KMS-11 (cell line): ENCODE measurements around the gene SPATC1L.

Experiments
- H2AFZ ChIP-seq: fragments of 200-600 bp; sonication (generic); 2 replicates; pipeline ENCODE4 v1.6.1; 2016; ENCODE audit warnings: antibody characterized with exemption, mixed run types, low read depth
- H3K27ac ChIP-seq: fragments of 200-600 bp; sonication (generic); 2 replicates; pipeline ENCODE4 v1.6.1; 2016; ENCODE audit warnings: mild to moderate bottlenecking, mixed run types
- H3K27me3 ChIP-seq: fragments of 200-600 bp; sonication (generic); 2 replicates; pipeline ENCODE4 v1.6.1; 2017; ENCODE audit warnings: mild to moderate bottlenecking, low read depth, mixed run types, moderate library complexity; ENCODE audit not compliant: insufficient read depth
- H3K36me3 ChIP-seq: fragments of 200-600 bp; sonication (generic); 2 replicates; pipeline ENCODE4 v1.6.1; 2017; ENCODE audit warnings: mild to moderate bottlenecking, mixed run types; ENCODE audit not compliant: insufficient read depth
- H3K4me1 ChIP-seq: fragments of 200-600 bp; sonication (generic); 2 replicates; pipeline ENCODE4 v1.6.1; 2016; ENCODE audit warnings: mild to moderate bottlenecking, low read depth, mixed run types; ENCODE audit not compliant: poor library complexity, severe bottlenecking
- H3K4me2 ChIP-seq: fragments of 200-600 bp; sonication (generic); 2 replicates; pipeline ENCODE4 v1.7.0; 2016; ENCODE audit warnings: mild to moderate bottlenecking, mixed run types
- H3K4me3 ChIP-seq: fragments of 200-600 bp; sonication (generic); IDR thresholded peaks from 2 replicates; pipeline ENCODE4 v1.6.1; 2017; ENCODE audit warnings: low read depth, low read length, mixed read lengths; ENCODE audit not compliant: insufficient read depth
- H3K79me2 ChIP-seq: fragments of 200-600 bp; sonication (generic); 2 replicates; pipeline ENCODE4 v1.6.1; 2016; ENCODE audit warnings: low read depth, mixed run types; ENCODE audit not compliant: insufficient read depth
- H3K9ac ChIP-seq: fragments of 200-600 bp; sonication (generic); 2 replicates; pipeline ENCODE4 v1.6.1; 2016; ENCODE audit warnings: mild to moderate bottlenecking, mixed run types
- H4K20me1 ChIP-seq: fragments of 200-600 bp; sonication (generic); 2 replicates; pipeline ENCODE4 v1.6.1; 2016; ENCODE audit warnings: mild to moderate bottlenecking, mixed run types; ENCODE audit not compliant: insufficient read depth
- CTCF ChIP-seq: fragments of 200-600 bp; sonication (generic); conservative IDR thresholded peaks from 2 replicates; pipeline ENCODE4 v1.6.1; 2017; ENCODE audit warnings: low read depth, mild to moderate bottlenecking, antibody characterized with exemption, low read length, moderate library complexity, mixed read lengths

The SPATC1L gene

GRCh38 chr21:46153247-46154154, 30.8 kb downstream of the SPATC1L start:
- Histone ChIP-seq H4K20me1 (no peaks in the 10 kb centered on the region), H3K27ac (no peak overlapping the region), H3K27me3 (no peaks in the 10 kb centered on the region), H3K4me3 (no peak overlapping the region), H3K36me3 (no peaks in the 10 kb centered on the region), H3K4me1 (no peaks in the 10 kb centered on the region), H3K79me2 (no peaks in the 10 kb centered on the region), H3K9ac (no peak overlapping the region), H2AFZ (no peak overlapping the region), H3K4me2 (no peak overlapping the region)
- peak; percentile 48 for TF ChIP-seq CTCF

- no peak overlapping the region for H2AFZ ChIP-seq
- H3K79me2 ChIP-seq, result no peaks in the 10 kb centered on the region
- no peak for TF ChIP-seq CTCF
- no peaks in the 10 kb centered on the region for H3K27me3 ChIP-seq
- H3K27ac ChIP-seq, result no peak overlapping the region
- no peaks in the 10 kb centered on the region for H3K4me1 ChIP-seq
- H3K4me2 ChIP-seq, result no peak overlapping the region
- H3K4me3 ChIP-seq, result no peak overlapping the region
- no peaks in the 10 kb centered on the region for H3K36me3 ChIP-seq
- H4K20me1 ChIP-seq, result no peaks in the 10 kb centered on the region
- H3K9ac ChIP-seq, result no peak overlapping the region
Measured at GRCh38 chr21:46152927-46153246, 31.4 kb downstream of the SPATC1L start.

- Histone ChIP-seq H3K36me3 (no peaks in the 10 kb centered on the region), H2AFZ (no peak overlapping the region), H3K4me3 (no peak overlapping the region), H4K20me1 (no peaks in the 10 kb centered on the region), H3K79me2 (no peaks in the 10 kb centered on the region), H3K27ac (no peak overlapping the region), H3K9ac (no peak overlapping the region), H3K27me3 (no peaks in the 10 kb centered on the region), H3K4me1 (no peaks in the 10 kb centered on the region), H3K4me2 (no peak overlapping the region)
- TF ChIP-seq CTCF, result no peak
Measured at GRCh38 chr21:46151989-46152926, 32.0 kb downstream of the SPATC1L start.

- Histone ChIP-seq H3K36me3 (no peaks in the 10 kb centered on the region), H3K4me3 (no peak overlapping the region), H3K4me1 (no peaks in the 10 kb centered on the region), H3K27ac (no peak overlapping the region), H3K9ac (no peak overlapping the region), H4K20me1 (no peaks in the 10 kb centered on the region), H2AFZ (no peak overlapping the region), H3K4me2 (no peak overlapping the region), H3K79me2 (no peaks in the 10 kb centered on the region), H3K27me3 (no peaks in the 10 kb centered on the region)
- no peak for TF ChIP-seq CTCF
Measured at GRCh38 chr21:46151261-46151988, 32.8 kb downstream of the SPATC1L start.
